NCI-H2029 treated with DMSO at 0.1 percent for 48 hours (cell line): Measurements from ENCODE around the gene DGKD.

Source experiments
- DNase-seq: peaks from one replicate; lab custom pipeline; 2025; lab: John Stamatoyannopoulos, UW

DGKD gene

GRCh38 chr2:233462202-233462785 lies 108.0 kb downstream of the DGKD start:
- no peak for DNase-seq

GRCh38 chr2:233462826-233463470 lies 108.7 kb downstream of the DGKD start:
- no peak for DNase-seq

- no peak for DNase-seq
Measured at GRCh38 chr2:233463586-233463985, 109.3 kb downstream of the DGKD start.

- DNase-seq = no peak
Measured at GRCh38 chr2:233464056-233464455, 109.8 kb downstream of the DGKD start.

GRCh38 chr2:233464531-233465240 lies 110.4 kb downstream of the DGKD start:
- DNase-seq = no peak

- no peak for DNase-seq
Measured at GRCh38 chr2:233466991-233467603, 112.8 kb downstream of the DGKD start.

GRCh38 chr2:233468047-233468740 lies 113.9 kb downstream of the DGKD start:
- DNase-seq = no peak

- no peak for DNase-seq
Measured at GRCh38 chr2:233468741-233469110, 114.4 kb downstream of the DGKD start.

GRCh38 chr2:233469261-233470010 lies 115.1 kb downstream of the DGKD start:
- no peak for DNase-seq

GRCh38 chr2:233470011-233470687 lies 115.9 kb downstream of the DGKD start:
- peak; percentile 35 for DNase-seq

GRCh38 chr2:233470839-233471238 lies 116.5 kb downstream of the DGKD start:
- DNase-seq = no peak

GRCh38 chr2:233471291-233472035 lies 117.2 kb downstream of the DGKD start:
- DNase-seq = no peak

GRCh38 chr2:233473386-233473791 lies 119.1 kb downstream of the DGKD start:
- DNase-seq = no peak

GRCh38 chr2:233473878-233474277 lies 119.6 kb downstream of the DGKD start:
- no peak for DNase-seq

GRCh38 chr2:233474308-233475160 lies 120.2 kb downstream of the DGKD start:
- DNase-seq = no peak

- no peak for DNase-seq
Measured at GRCh38 chr2:233476063-233476410, 121.7 kb downstream of the DGKD start.

GRCh38 chr2:233476651-233477547 lies 122.6 kb downstream of the DGKD start:
- DNase-seq = no peak
